Stimulated activated CD4-positive, alpha-beta T cell treated with anti-CD3 and anti-CD28 coated beads, Interleukin-12 subunit alpha, Interleukin-12 subunit beta, amount 100 ng/mL, for 48 hours (primary cell): Measurements from ENCODE around the gene ELF4.

ENCODE experiments used
- DNase-seq, 3 donors: peaks; one replicate each; pipeline ENCODE4 v3.0.0-alpha.2; 2020; ENCODE audit warnings: low read depth in 2 of 3, low spot score in 1 of 3

ELF4 gene

GRCh38 chrX:130053236-130053635 lies 57.1 kb downstream of the ELF4 start:
- no peak for DNase-seq

- DNase-seq = no peak
Measured at GRCh38 chrX:130051176-130051845, 59.0 kb downstream of the ELF4 start.

GRCh38 chrX:130049821-130050220 lies 60.5 kb downstream of the ELF4 start:
- no peak for DNase-seq

GRCh38 chrX:130048686-130049222 lies 61.5 kb downstream of the ELF4 start:
- no peak for DNase-seq

- no peak for DNase-seq
Measured at GRCh38 chrX:130047416-130047815, 62.9 kb downstream of the ELF4 start.

- no peak for DNase-seq
Measured at GRCh38 chrX:130039847-130040246, 70.5 kb downstream of the ELF4 start.

- DNase-seq = no peak
Measured at GRCh38 chrX:130034178-130034577, 76.1 kb downstream of the ELF4 start.

- DNase-seq = no peak
Measured at GRCh38 chrX:130032552-130032951, 77.7 kb downstream of the ELF4 start.

GRCh38 chrX:130030826-130031225 lies 79.5 kb downstream of the ELF4 start:
- DNase-seq = no peak

GRCh38 chrX:130028196-130028595 lies 82.1 kb downstream of the ELF4 start:
- peak; percentile 8 to 29 (median 21) for DNase-seq

GRCh38 chrX:130027569-130027968 lies 82.7 kb downstream of the ELF4 start:
- no peak for DNase-seq

- DNase-seq = no peak
Measured at GRCh38 chrX:130025256-130025655, 85.0 kb downstream of the ELF4 start.

- DNase-seq = peak; percentile 47 to 66 (median 58)
Measured at GRCh38 chrX:130024127-130024526, 86.2 kb downstream of the ELF4 start.

- no peak for DNase-seq
Measured at GRCh38 chrX:130020661-130021324, 89.5 kb downstream of the ELF4 start.

GRCh38 chrX:130018143-130018542 lies 92.2 kb downstream of the ELF4 start:
- no peak for DNase-seq

- no peak for DNase-seq
Measured at GRCh38 chrX:130015181-130015580, 95.1 kb downstream of the ELF4 start.
